Calu3 (cell line): ENCODE results near the gene POLR3F. TPM values are rescaled to one million over a fixed set of nuclear protein-coding genes. Genes with fewer than 3 reads are reported as not detected.

ENCODE experiments used
- BruUV-seq: library from RNA; stranded (reverse); fragments of 400-500 nt; replicated peaks from 2 replicates; lab custom pipeline; 2021; lab: Mats Ljungman, UMichigan
- CTCF ChIA-PET: fragments of 300-600 bp; sonication (Branson Sonifier 250); formaldehyde crosslinking; loops from one replicate; lab custom pipeline; 2022; ENCODE audit warnings: antibody characterized with exemption; lab: Charles Lee
- DNase-seq: peaks from one replicate; pipeline ENCODE4 v3.0.0; 2022
- H3K27ac Mint-ChIP-seq: one replicate; pipeline ENCODE4 v1.8.0; 2022; ENCODE audit warnings: mixed read lengths; ENCODE audit not compliant: unreplicated experiment
- H3K27me3 Mint-ChIP-seq: one replicate; pipeline ENCODE4 v1.8.0; 2022; ENCODE audit warnings: mixed read lengths; ENCODE audit not compliant: unreplicated experiment
- H3K36me3 Mint-ChIP-seq: one replicate; pipeline ENCODE4 v1.8.0; 2022; ENCODE audit warnings: mild to moderate bottlenecking, moderate library complexity, mixed read lengths; ENCODE audit not compliant: insufficient read depth, unreplicated experiment
- H3K4me1 Mint-ChIP-seq: one replicate; pipeline ENCODE4 v1.8.0; 2022; ENCODE audit warnings: mild to moderate bottlenecking, low read depth, mixed read lengths; ENCODE audit not compliant: unreplicated experiment
- H3K4me3 Mint-ChIP-seq: one replicate; pipeline ENCODE4 v1.8.0; 2022; ENCODE audit warnings: mild to moderate bottlenecking, low read depth, moderate library complexity, mixed read lengths; ENCODE audit not compliant: unreplicated experiment
- H3K9me3 Mint-ChIP-seq: one replicate; pipeline ENCODE4 v1.8.0; 2022; ENCODE audit warnings: low read depth, mixed read lengths; ENCODE audit not compliant: unreplicated experiment
- CTCF ChIP-seq: fragments of 200-600 bp; IDR thresholded peaks from one replicate; pipeline ENCODE4 v1.8.0; 2022; ENCODE audit warnings: antibody characterized with exemption; ENCODE audit not compliant: unreplicated experiment
- intact Hi-C: fragments of 100-400 bp; cut with micrococcal nuclease; formaldehyde crosslinking; loops from one replicate; pipeline ENCODE4 v1.10.0; 2022; ENCODE audit not compliant: unreplicated experiment
- total RNA-seq: library from RNA; stranded (reverse); gene quantifications from 2 replicates; pipeline ENCODE4 v1.2.3, GENCODE V29; 2022

POLR3F gene
- total RNA-seq, 1 experiment from 2014 or later, result 4.2 TPM

- BruUV-seq, result no TSS peak
- no peak for TF ChIP-seq CTCF
- no peaks in the 10 kb centered on the region for H3K27me3 Mint-ChIP-seq
- no peak overlapping the region for H3K4me3 Mint-ChIP-seq
- H3K4me1 Mint-ChIP-seq, result no peaks in the 10 kb centered on the region
- no peaks in the 10 kb centered on the region for H3K9me3 Mint-ChIP-seq
- peaks cover 15% of the 10 kb centered on the region for H3K36me3 Mint-ChIP-seq
- DNase-seq, result no peak
- intact Hi-C loops, result no loop called here
- CTCF ChIA-PET, result no interaction called here
- no peak overlapping the region for H3K27ac Mint-ChIP-seq
Measured at GRCh38 chr20:18504479-18505060, 37.4 kb downstream of the POLR3F start.

DNA sequence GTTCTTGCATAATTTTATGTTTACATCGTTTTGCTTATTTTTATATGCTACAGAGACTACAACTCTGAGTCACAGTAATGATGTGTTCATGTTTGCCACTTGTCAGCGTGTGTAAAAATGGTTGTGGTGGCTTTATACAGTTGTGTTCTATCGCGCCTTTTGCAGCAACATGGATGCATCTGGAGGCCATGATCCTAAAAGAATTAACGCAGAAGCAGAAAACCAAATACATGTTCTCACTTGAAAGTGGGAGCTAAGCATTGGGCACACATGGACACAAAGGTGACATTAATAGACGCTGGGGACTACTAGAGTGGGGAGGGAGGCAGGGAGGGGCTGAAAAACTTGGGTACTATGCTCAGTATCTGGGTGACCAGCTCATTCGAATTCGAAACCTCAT lies 39.6 kb downstream of the POLR3F start:
- H3K27ac Mint-ChIP-seq, result peak overlapping the region; percentile 96
- CTCF ChIA-PET, result no interaction called here
- H3K36me3 Mint-ChIP-seq, result peaks cover 25% of the 10 kb centered on the region
- TF ChIP-seq CTCF, result no peak
- peak overlapping the region; percentile 87 for H3K4me3 Mint-ChIP-seq
- intact Hi-C loops, result no loop called here
- no peaks in the 10 kb centered on the region for H3K4me1 Mint-ChIP-seq
- H3K27me3 Mint-ChIP-seq, result no peaks in the 10 kb centered on the region
- DNase-seq, result no peak
- no TSS peak for BruUV-seq
- H3K9me3 Mint-ChIP-seq, result no peaks in the 10 kb centered on the region

DNA sequence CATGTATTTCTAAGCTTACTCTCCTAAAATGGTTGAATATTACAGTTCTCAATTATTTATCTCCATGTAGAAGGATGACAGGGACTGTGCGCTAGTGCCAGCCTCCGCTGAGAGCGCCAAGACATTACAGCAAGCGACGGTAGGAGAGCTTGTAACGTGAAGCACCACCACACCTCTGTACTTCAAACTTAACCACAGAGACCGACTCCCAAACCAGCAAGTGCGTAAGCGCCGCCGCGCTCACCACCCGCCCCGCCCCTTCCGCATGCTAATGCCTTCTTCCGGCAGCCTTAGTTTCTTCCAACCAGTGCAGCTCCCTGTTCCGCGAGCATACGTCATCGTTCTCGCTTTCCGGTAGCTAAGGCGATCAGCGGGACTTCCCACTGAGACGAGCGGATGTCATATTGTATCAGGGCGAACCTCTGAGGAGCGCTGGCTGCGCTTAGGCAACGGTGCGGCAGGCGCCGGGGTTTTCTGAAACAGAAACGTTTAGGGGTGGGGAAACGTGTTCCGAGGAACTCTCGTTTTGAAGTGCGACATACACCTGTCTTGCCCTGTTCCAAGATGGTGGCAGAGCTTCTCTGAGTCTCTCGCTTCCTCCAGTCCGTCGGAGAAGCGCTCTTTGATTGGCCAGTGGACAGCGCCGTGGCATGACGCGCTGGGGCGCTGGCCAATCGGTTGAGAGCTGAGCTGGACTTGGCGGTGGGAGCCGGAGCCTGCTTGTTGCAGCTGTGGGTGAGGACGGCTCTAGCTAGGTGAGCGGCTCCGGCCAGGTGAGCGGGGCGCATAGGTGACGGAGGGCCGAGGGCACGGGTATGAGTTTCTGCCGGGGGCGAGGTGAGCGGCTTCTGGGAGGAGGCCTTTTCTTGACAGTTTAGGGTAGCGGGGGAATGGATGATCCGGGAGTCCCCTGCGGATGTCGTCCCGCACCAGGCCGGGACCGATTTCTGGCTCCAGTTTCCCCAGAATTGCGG lies 40.3 kb downstream of the POLR3F start, which contains the start of gene SEC23B:
Gene SEC23B (plus strand): TSS at position 723 of the 974 bp plus-strand sequence. CDS start 2,896 bp downstream, outside the sequence.
- H3K9me3 Mint-ChIP-seq, result no peaks in the 10 kb centered on the region
- peaks cover 26% of the 10 kb centered on the region for H3K36me3 Mint-ChIP-seq
- intact Hi-C loops, result no loop called here
- H3K27ac Mint-ChIP-seq, result peak within 1 kb of the TSS; percentile 96
- no peaks in the 10 kb centered on the region for H3K4me1 Mint-ChIP-seq
- peak; percentile 78 for DNase-seq
- TF ChIP-seq CTCF, result no peak
- H3K4me3 Mint-ChIP-seq, result peak within 1 kb of the TSS; percentile 87
- BruUV-seq, result no TSS peak
- CTCF ChIA-PET, result no interaction called here
- H3K27me3 Mint-ChIP-seq, result no peaks in the 10 kb centered on the region

GRCh38 chr20:18511571-18511970 lies 44.4 kb downstream of the POLR3F start:
- TF ChIP-seq CTCF, result no peak
- Mint-ChIP-seq H3K27me3 (no peaks in the 10 kb centered on the region), H3K27ac (no peak overlapping the region), H3K9me3 (no peaks in the 10 kb centered on the region), H3K4me1 (no peaks in the 10 kb centered on the region), H3K4me3 (no peak overlapping the region), H3K36me3 (peaks cover 30% of the 10 kb centered on the region)
- CTCF ChIA-PET, result no interaction called here
- no peak for DNase-seq
- intact Hi-C loops, result no loop called here
- BruUV-seq, result no TSS peak
